Measurements from ENCODE around the gene MYH10.

MYH10 gene

DNA sequence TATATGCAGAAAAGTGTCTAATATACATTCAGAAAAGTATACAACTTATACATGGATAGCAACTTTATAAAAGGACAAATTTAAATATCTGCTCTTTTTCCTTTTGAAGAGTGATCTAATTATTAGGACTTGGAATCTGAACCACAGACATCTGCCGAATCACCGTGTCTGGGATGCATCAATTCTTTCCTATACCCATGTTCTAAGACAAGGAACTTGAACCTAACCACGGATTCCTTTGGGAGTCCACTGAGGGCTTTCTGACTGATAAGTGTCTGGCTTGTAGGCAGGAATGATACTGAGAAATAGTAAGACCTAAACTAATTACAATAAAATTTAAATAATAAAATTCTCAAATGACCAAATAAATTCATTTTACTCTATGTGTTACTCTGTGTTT, 140.7 kb downstream of the MYH10 start:
- no peak for DNase-seq

DNA sequence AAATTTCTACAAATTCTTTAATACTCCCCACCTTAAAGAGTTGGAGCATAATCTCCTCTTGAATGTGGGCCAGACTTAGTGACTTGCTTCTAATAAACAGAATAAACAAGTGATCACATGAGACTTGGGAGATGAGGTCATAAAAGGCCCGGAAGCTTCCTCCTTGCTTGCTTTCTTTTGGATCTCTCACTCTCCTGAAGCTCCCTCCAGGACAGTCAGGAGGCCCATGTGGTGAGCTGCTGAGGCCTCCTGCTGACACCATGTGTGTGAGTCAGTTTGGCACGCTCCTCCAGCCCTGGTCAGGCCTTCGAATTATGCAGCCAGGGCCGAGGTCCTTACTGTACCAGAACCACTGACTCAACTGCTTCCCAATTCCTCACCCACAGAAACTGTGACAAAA, 141.6 kb downstream of the MYH10 start:
- DNase-seq = no peak

DNA sequence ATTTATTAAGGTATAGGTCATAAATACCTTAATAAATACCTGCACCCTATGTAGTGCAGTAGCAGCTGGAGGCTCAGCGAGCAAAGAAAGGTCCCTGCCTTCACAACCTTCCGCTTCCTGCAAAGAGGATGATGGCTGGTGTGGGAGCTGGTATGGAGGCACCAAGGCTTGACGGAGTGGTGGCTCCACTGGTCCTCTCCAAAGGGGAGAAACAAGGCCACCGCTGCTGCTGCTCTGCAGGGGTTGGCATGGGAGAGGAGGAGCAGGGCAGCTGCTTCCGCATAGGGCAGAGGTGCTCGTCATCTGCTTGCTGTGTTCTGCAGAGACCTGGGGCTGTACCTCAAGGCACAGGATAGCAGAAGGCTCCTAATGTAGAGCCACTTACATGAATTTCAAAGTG, 142.0 kb downstream of the MYH10 start:
- no peak for DNase-seq

DNA sequence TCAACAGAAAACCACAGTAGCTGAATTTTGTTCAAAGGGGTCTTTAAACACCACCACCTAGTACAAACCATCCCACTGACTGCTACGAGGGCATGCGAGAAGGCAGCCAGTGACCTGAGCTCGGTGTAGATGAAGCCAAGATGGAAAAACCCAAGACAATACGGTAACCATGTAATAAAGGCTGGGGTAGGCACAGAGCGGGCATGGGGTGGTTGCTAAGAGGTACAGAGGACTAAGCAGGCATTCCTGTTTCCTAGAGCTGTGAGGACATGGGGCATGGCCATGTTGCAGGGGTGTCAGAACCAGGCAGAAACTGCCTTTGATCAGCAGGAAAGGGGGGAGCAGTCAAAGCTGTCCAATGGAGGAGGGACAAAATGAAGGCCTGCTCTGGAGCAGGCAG, 142.8 kb downstream of the MYH10 start:
- DNase-seq = no peak

DNA sequence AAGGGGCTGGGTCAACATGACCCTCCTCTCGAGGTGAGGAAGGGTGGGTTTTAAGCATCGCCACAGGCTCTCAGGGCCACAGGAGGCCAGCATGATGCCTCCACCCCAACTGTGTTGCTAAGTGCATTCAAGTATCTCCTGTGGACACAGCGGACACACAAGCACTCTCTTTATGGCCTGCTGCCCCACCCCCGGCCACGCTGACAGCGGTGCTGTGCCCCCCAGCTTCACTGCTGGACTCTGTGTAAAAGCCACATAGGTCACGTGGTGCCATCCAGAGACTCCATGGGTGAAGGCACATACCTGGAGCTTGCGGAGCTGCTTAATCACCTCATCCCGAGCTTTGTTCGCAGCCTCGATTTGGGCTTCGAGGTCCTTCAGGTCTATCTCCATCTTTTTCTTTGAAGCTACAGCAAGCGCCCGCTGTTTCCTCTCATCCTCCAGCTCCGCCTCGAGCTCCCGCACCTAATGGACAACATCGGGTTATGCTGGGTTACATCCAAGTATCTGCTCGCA, 143.3 kb downstream of the MYH10 start:
- no peak for DNase-seq

DNA sequence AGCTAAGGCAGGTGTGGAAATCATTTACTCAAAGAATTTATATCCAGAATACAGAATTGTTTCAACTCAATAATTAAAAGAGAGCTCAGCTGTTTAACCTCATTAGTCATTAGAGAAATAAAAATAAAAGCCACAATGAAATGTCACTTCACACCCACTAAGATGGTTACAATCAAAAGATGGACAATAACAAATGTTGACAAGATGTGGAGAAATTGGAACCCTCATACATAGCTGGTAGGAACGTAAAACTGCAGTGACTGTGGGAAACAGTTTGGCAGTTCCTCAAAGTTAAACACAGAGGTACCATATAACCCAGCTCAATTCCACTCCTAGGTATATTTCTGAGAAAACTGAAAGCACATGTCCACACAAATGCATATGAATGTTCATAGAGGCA, 145.0 kb downstream of the MYH10 start:
- DNase-seq = no peak

DNA sequence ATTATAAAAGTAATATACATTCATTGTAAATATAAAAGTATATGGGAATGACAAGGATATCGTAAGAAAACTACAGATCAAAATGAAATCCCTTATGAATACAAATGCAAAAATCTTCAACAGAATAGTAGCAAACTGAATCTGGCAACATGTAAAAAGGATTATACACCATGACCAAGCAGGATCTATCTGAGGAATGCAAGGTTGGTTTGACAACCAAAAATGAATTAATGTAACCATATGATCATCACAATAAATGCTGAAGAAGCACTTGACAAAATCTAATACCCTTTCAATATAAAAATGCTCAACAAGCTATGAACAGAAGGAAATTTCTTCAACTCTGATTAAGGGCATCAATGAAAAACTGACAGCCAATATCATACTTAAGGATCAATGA, 146.1 kb downstream of the MYH10 start:
- no peak for DNase-seq

DNA sequence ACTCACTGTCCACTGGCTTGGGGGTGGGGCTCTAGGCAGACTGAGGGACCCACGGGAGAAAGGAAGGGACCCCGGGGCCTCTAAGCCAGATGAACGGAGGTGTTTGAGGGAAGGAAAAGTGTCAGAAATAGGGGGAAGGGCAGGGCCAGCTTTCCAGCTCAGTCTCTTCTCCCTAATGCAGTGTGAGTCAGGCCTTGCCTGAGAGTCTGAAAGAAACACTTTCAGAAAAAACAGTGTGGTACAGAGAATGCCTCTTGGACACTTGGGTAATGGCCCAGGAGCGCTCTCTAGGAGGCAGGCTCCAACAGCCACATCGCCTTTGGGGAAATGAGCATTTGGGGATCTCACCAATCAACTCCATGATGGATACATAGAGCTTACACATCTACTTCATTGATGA, 148.0 kb downstream of the MYH10 start:
- DNase-seq = no peak

DNA sequence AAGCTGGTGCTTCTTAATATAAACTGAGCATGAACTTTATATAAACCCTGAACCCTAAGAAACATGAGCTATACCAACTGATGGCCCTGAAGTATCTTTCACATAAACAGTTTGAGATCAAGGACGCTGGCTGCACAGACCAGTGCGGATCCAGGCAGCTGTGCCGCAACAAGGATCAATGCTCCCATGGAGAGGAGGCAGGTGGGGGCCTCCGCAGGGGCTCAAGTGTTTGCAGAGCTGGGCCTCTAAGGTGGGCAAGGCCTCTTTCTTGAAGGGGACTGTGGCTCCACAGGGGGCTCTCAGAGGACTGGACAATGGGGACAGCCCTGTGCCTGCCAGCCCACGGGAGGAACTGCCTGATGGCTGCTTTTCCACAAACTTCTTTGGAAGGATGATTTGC, 148.8 kb downstream of the MYH10 start:
- no peak for DNase-seq

DNA sequence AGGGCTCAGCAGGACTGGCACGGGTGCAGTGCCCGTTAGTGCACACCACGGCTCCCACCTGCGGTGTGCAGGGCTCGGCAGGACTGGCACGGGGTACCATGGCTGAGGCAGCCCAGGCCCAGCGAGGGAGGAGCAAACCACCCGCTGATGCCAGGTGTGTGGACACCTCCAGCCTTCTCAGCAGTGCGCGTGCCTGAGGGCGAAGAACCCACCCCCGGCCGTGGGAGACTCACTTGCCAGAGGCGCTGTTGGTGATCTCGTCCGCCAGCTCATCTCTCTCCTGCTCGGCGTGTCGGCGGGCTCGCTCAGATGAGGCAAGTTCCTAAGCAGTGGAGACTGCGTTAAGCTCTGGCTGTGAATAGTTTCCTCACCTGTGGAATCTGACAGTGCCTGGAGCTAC, 149.4 kb downstream of the MYH10 start:
- DNase-seq = no peak

DNA sequence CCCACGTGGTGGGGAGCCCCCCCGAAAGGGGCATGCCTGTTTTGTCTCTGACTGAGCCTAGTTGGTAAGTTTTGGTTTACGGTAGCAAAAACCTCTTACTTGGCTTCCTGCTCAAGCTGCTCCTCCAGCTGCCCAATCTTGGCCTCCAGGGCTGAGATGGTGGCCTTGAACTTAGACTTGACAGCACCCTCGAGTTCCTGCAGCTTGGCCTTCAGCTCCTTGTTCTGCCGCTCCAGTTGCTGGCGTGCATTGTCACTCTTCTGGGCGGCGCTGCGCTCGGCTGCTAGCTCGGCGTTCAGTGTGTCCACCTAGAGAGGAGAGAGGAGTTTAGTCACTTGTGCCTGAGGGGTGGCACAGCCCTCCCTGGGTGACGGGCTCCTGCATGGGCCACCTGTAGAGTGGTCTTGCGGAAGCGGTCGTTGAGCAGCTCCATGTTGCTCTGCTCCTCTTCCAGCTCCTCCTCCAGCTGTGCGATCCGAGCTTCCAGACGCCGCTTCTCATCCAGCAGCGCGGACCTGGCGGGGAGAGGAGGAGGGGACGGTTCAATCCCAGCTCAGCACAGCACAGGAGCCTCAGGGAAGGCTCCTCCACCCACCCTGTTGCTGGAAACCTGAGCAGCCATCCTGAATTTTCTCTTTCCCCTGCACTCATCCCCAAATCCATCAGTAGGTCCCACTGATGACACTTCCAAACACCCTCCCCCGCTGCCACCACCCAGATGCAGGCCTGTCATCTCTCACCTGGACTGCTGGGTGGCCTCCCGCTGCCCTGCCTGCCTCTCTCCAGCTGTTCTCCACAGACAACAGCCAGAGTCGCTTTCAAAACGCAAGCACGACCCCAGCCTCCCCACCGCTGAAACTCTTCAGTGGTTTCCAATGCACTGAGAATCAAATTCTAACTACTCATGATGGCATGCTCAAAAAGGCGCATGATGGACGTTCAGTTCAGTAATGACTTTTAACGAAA, 150.2 kb downstream of the MYH10 start:
- DNase-seq = no peak

DNA sequence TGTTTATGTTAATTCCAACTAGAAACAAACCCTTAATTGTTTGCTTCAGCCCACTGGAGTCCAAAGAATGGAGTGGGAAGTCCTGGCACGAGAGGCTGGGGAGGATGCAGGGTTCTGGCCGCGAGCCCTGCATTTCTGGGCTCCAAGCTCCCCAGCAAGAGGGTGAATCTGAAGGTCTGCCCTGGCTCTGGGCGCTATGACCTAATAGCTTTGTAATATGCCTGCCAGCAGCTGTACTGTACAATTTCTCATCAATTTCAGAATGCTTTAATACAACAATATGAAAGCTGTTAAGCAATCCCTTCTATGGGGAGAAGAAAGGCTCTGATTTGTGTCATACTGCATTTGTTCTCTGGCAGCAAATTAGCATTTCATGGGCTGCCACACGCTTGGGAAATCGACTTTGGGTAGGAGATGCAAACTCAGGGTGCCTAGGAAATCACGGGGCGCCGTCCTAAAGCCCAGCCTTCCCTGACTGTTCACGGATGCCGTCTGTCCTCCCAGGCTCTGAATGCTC, 151.0 kb downstream of the MYH10 start:
- no peak for DNase-seq

DNA sequence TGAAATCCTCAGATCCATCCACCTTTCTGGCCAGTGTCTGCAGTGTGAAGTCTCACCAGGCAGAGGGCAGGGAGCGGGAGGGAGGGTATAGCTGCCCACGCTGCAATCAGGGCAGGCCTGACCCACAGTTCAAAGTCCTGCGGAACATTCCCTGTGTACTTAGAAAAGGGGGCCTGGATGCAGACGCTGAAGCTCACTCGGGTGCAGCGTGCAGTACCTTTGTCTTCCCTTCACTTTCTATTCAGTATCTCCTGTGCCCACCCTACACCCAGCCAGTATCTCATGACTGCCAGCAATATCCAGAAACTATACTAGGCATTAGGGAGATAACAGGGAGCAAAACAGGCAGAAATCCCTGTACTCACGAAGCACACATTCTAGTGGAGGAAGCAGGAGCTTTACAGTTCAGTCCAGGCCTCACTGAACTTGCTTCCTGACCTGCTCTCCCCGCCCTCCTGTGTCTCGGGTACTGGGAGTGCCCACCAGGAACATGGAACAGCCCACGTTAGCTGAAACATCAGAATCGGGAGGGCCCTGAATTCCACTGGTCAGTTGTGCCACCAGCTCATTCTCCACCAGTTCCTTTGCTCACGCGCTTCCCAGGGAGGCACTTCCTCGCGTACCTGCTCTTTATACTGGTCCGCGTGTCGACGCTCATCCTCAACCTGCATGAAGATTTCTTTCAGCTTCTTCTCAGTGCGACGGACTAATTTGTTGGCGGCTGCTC, 152.6 kb downstream of the MYH10 start:
- no peak for DNase-seq

DNA sequence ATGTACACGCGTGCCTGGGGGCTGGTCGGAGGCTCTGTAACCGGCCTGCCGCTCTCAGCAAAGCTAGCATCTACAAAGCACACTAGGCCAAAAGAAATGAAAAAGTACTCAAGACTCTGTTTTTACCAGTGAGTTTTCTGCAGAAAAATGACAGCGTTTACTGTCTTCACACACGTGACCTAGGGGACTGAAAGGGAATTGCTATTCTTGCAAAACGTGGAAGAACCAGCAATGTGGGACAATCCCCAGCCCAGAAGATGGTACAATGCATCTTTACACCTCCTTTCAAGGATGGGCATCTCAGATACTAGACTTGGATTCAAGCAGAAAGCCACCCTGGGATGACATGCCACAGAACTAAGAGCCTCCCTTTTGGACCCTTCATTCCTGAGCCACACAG, 153.4 kb downstream of the MYH10 start:
- no peak for DNase-seq

DNA sequence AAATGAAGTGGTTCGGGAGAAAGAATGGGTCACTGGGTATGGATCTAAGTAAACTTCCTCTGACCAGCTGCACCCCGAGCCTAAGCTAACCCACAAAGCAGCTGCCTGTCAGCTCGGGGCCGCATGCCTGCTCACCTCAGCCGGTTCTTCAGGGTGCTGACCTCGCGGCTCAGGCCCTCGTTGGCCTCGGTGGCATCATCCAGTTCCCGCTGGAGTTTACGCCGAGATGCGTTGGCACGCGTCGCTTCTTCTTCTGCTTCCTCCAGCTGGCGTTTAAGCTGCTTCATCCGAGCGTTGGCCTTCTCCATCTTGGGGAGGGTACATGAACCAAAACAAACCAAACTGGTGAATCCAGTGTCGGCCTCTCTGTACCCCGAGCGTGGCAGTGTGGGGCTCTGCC, 153.8 kb downstream of the MYH10 start:
- no peak for DNase-seq

DNA sequence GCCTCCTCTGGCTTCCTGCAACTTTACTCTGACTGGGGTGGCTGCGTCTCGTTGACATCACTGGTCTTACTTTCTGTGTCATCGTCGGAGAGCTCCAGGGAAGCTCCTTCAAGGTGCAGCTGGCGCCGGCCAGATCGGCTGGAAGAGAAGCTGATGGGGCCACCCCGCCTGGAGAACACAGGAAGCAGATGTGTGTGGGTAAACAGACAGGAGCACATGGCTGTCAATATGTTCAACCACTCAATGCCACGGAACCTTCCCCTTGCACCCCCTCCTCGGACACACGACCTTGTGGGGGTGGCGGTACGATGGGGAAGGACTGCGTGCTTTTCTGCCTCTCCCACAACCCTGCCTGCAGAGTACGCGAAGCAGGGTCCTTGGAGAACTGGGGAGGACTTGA, 154.7 kb downstream of the MYH10 start:
- no peak for DNase-seq

DNA sequence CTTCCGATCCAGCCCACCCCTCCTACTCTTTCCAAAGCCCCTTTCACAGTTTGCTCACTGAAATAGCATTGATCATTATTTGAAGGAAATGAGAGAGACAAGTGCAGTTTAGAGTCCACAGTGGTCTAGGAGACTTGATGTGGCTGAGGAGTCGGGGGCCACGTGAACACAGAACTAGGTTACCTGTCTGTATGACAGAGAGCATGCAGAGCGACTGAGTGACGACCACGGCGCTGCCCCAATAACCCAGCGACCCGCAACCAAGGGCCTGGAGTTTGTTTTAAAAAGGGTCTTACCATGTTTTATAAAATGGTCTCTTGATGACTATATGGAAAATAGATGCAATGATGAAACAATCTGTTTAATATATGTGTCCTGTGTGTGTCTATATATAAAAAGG, 155.3 kb downstream of the MYH10 start:
- DNase-seq = no peak

DNA sequence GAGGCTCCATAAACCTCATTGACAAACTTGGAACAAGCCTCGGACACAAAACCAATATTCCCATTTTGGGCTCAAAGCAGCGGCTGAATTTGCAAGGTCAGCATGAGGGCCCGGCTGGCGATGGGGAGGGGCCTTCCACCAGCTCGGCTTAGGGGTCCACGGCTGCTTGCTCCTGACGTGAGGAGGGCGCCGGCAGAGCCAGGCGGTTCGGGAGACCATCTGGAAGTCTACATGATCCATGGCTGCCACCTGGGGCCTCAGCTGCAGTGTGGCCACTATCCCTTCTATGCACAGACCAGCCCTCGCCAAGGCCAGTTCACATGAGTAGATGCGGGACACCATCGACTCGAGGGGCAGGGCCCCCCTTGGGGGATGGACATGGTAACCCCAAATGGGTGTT, 155.7 kb downstream of the MYH10 start:
- no peak for DNase-seq

DNA sequence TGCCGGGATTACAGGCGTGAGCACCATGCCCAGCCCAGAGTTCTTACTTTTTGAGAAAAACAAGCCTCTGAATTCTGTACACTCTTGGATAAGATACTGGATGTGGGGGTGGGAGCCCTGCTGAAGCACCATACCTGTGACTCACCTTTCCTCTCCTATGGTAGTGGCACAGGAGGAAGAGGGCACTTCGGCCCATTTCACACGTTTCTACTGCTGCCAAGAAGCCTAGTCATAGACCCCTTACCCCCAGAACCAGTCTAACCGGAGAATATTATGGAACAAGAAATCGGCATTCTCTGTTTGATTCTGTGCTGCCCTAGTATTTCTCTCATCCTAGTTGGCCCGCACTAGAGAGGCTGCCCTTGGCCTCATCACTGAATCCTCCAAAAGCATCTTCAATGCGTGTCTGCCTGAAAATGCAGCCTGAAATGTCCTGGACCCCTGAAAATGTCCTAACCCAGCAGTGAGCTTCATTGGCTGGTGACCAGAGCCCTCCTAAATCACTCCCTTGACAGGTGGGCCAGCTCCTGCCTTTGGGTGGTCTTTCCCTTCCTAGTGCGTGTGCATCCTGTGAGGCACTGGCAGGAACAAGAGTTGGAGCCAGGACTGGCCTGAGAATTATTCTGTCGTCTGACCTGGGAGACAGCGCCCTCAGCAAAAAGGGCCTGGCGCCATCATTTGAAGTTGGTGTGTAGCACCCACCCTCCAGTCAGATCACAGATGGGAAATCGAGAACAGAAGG, 156.9 kb downstream of the MYH10 start:
- DNase-seq = no peak

DNA sequence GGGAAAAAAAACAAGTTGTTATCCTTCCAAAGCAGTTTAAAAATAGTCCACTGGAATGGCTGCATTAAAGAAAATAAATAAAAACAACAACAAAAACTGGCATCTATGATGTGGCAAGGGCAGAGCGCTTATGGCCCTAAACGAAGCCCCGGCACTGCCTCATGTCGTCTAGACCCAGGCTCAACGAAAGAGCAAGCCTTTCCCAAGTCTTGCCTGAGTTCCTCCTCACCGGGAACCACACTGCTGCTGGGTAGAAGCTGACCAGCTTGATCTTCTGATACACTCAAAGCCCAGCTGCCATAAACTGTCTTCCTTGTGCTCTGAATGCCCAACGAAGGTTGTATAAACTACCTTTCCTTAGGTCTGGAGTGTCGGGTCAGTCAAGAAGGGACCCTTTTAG, 157.9 kb downstream of the MYH10 start:
- no peak for DNase-seq

DNA sequence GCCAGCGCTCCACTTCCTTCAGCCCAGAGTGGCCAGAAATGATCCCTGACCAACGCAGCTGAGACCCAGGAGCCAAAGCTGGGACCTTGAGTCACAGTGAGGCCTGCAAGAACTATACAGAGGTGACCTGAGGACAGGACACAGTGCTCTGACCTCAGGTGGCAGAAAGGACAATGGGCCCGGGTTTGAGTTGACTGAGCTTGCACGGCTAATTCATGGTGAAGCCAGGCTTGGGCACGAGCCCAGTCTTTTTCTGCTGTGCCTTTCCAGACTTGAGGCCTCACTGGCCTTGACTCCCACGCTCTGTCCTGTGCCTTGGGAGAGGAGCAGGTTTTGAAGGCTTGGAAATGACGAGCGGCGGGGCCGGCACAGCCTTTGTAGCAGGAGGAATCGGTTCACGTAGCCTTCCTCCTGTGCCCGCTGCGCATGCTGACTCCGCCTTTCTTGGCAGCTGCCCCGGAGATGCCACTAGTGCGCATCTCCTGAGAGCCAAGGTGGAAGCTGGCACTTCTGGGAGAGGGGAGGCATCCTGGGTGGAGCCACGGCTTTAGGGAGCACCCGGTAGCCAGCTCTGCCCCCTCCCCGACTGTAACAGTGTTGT, 160.0 kb downstream of the MYH10 start:
- DNase-seq = no peak

DNA sequence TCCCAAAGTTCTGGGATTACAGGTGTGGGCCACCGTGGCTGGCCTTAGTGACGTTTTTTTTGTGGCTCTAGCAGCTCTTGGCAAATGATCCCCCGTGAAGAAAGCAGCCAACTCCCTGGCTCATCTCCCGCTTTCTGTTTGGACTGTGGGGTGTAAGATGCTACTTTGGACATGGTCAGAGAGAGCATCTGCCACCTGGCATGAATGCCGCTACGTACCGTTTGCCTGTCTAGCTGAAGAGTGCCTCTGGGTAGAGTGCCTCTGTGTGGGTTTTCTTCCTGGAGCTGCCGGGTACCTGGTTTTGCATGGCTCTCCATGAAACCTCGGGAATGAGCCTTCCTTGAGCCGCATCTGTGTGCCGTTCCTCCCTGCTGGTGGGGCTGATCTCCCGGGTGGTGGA, 160.6 kb downstream of the MYH10 start:
- DNase-seq = no peak

DNA sequence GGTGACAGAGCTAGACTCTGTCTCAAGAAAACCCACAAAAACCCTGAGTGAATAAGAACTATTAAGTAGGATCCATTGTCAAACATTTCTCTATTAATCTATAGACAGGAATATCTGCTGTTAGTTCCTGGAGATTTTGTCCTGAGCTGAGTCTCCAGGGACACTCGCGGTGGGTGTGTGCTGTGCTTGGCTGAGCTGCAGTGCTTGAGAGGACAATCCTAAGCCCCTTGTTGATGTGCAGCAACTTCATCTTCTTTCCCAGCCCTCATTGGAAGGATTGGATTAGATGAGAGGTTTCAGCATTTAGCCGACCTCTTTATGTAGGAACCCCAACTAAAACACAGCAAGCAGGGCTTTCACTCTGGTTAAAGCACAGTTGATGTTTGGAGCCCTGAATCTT, 161.5 kb downstream of the MYH10 start:
- DNase-seq = no peak

Data from DMS153 (cell line).